OCI-LY7 (cell line): Measurements from ENCODE around the gene CELF4.

Experiments used
- CTCF ChIP-seq: fragments of 200-600 bp; sonication (generic); conservative IDR thresholded peaks from 2 replicates; pipeline ENCODE4 v1.5.1; 2014; ENCODE audit warnings: mild to moderate bottlenecking, antibody characterized with exemption, low read length, moderate library complexity, mixed read lengths
- EZH2phosphoT487 ChIP-seq: fragments of 200-600 bp; sonication (generic); IDR thresholded peaks from 2 replicates; pipeline ENCODE4 v1.6.1; 2018; ENCODE audit warnings: low read depth, borderline replicate concordance, mild to moderate bottlenecking, mixed run types, antibody characterized with exemption, low read length, moderate library complexity, mixed read lengths

GRCh38 chr18:37566479-37567060, 972 bp upstream of the CELF4 start:
- TF ChIP-seq CTCF, result no peak
- no peak for TF ChIP-seq EZH2phosphoT487
